ENCODE measurements around the gene KCNE4.

Gene KCNE4

GRCh38 chr2:223083402-223084070, 31.5 kb downstream of the KCNE4 start:
- DNase-seq (ENCODE audit: low read depth in 1 of 2, low spot score in 1 of 2) = no peak

GRCh38 chr2:223084873-223085272, 32.9 kb downstream of the KCNE4 start:
- DNase-seq (ENCODE audit: low read depth in 1 of 2, low spot score in 1 of 2) = no peak

GRCh38 chr2:223086370-223086981, 34.5 kb downstream of the KCNE4 start:
- DNase-seq (ENCODE audit: low read depth in 1 of 2, low spot score in 1 of 2) = no peak

GRCh38 chr2:223087466-223087865, 35.5 kb downstream of the KCNE4 start:
- DNase-seq (ENCODE audit: low read depth in 1 of 2, low spot score in 1 of 2) = no peak

- DNase-seq (ENCODE audit: low read depth in 1 of 2, low spot score in 1 of 2) = no peak
These were observed 36.9 kb downstream of the KCNE4 start for GRCh38 chr2:223088866-223089265.

GRCh38 chr2:223090039-223090438, 38.0 kb downstream of the KCNE4 start:
- DNase-seq (ENCODE audit: low read depth in 1 of 2, low spot score in 1 of 2) = no peak

- DNase-seq (ENCODE audit: low read depth in 1 of 2, low spot score in 1 of 2) = no peak
These were observed 38.7 kb downstream of the KCNE4 start for GRCh38 chr2:223090540-223091235.

GRCh38 chr2:223092667-223093066, 40.7 kb downstream of the KCNE4 start:
- no peak for DNase-seq (ENCODE audit: low read depth in 1 of 2, low spot score in 1 of 2)

- DNase-seq (ENCODE audit: low read depth in 1 of 2, low spot score in 1 of 2) = no peak
These were observed 41.6 kb downstream of the KCNE4 start for GRCh38 chr2:223093436-223094241.

- no peak for DNase-seq (ENCODE audit: low read depth in 1 of 2, low spot score in 1 of 2)
These were observed 43.2 kb downstream of the KCNE4 start for GRCh38 chr2:223095207-223095606.

- no peak for DNase-seq (ENCODE audit: low read depth in 1 of 2, low spot score in 1 of 2)
These were observed 44.4 kb downstream of the KCNE4 start for GRCh38 chr2:223096235-223096970.

GRCh38 chr2:223097888-223098383, 45.9 kb downstream of the KCNE4 start:
- DNase-seq (ENCODE audit: low read depth in 1 of 2, low spot score in 1 of 2) = no peak

GRCh38 chr2:223099561-223099960, 47.6 kb downstream of the KCNE4 start:
- no peak for DNase-seq (ENCODE audit: low read depth in 1 of 2, low spot score in 1 of 2)

GRCh38 chr2:223100061-223100511, 48.1 kb downstream of the KCNE4 start:
- no peak for DNase-seq (ENCODE audit: low read depth in 1 of 2, low spot score in 1 of 2)

GRCh38 chr2:223101340-223102039, 49.5 kb downstream of the KCNE4 start:
- DNase-seq (ENCODE audit: low read depth in 1 of 2, low spot score in 1 of 2) = no peak

- no peak for DNase-seq (ENCODE audit: low read depth in 1 of 2, low spot score in 1 of 2)
These were observed 50.0 kb downstream of the KCNE4 start for GRCh38 chr2:223102040-223102400.

GRCh38 chr2:223102450-223102849, 50.5 kb downstream of the KCNE4 start:
- no peak for DNase-seq (ENCODE audit: low read depth in 1 of 2, low spot score in 1 of 2)

- no peak for DNase-seq (ENCODE audit: low read depth in 1 of 2, low spot score in 1 of 2)
These were observed 52.5 kb downstream of the KCNE4 start for GRCh38 chr2:223104336-223105132.
